Activated naive CD8-positive, alpha-beta T cell treated with anti-CD3 and anti-CD28 coated beads, Interleukin-2, amount 50 U/mL, for 24 hours (primary cell): ENCODE results near the gene FMNL3.
A peak's percentile ranks its signal among the peaks of the same experiment; 100 is the strongest.
"Not testable (repeated sequence)": the region's sequence is repeated elsewhere in the genome, so short reads cannot be mapped to it uniquely, and the experiment has no call there.

Experiments used
- ATAC-seq: fragments of 150-1000 bp; cut with Tn5 transposase; one replicate; pipeline ENCODE4 v1.10.0; 2021
- DNase-seq: peaks from one replicate; pipeline ENCODE4 v3.0.0; 2021
- H3K27ac Mint-ChIP-seq: one replicate; pipeline ENCODE4 v1.8.0; 2021; ENCODE audit warnings: mild to moderate bottlenecking, mixed read lengths
- H3K27me3 Mint-ChIP-seq: one replicate; pipeline ENCODE4 v1.8.0; 2021; ENCODE audit warnings: mixed read lengths
- H3K36me3 Mint-ChIP-seq: one replicate; pipeline ENCODE4 v1.8.0; 2021; ENCODE audit warnings: low read depth, mixed read lengths
- H3K4me1 Mint-ChIP-seq: one replicate; pipeline ENCODE4 v1.8.0; 2021; ENCODE audit warnings: mixed read lengths
- H3K4me3 Mint-ChIP-seq: one replicate; pipeline ENCODE4 v1.8.0; 2021; ENCODE audit warnings: mild to moderate bottlenecking, moderate library complexity, mixed read lengths
- H3K9me3 Mint-ChIP-seq: one replicate; pipeline ENCODE4 v1.8.0; 2021; ENCODE audit warnings: mixed read lengths

Gene FMNL3

GRCh38 chr12:49707128-49707811 is at the start of gene FMNL3:
FMNL3 (minus strand) TSS chr12:49707405; CDS start chr12:49707180, 225 bp downstream.
- DNase-seq (peak; percentile 100), ATAC-seq (peak; percentile 86)
- peak within 1 kb of the TSS; percentile 87 for H3K4me3 Mint-ChIP-seq
- H3K9me3 Mint-ChIP-seq, result no peaks in the 10 kb centered on the region
- no peaks in the 10 kb centered on the region for H3K36me3 Mint-ChIP-seq
- H3K27ac Mint-ChIP-seq, result peak within 1 kb of the TSS; percentile 82
- H3K4me1 Mint-ChIP-seq, result peaks cover 46% of the 10 kb centered on the region
- no peaks in the 10 kb centered on the region for H3K27me3 Mint-ChIP-seq

GRCh38 chr12:49750996-49751393 is 43.8 kb upstream of the FMNL3 start:
- no peak for DNase-seq
- peaks cover 91% of the 10 kb centered on the region for H3K4me1 Mint-ChIP-seq
- H3K36me3 Mint-ChIP-seq, result peaks cover 62% of the 10 kb centered on the region
- peak overlapping the region; percentile 90 for H3K27ac Mint-ChIP-seq
- no peaks in the 10 kb centered on the region for H3K27me3 Mint-ChIP-seq
- no peak for ATAC-seq
- H3K4me3 Mint-ChIP-seq, result peak overlapping the region; percentile 78
- no peaks in the 10 kb centered on the region for H3K9me3 Mint-ChIP-seq

- Mint-ChIP-seq H3K27ac (peak overlapping the region; percentile 90), H3K4me3 (peak overlapping the region; percentile 78), H3K36me3 (peaks cover 59% of the 10 kb centered on the region), H3K27me3 (no peaks in the 10 kb centered on the region), H3K4me1 (peaks cover 94% of the 10 kb centered on the region), H3K9me3 (no peaks in the 10 kb centered on the region)
- peak; percentile 93 for ATAC-seq
- peak; percentile 59 for DNase-seq
These were observed 43.1 kb upstream of the FMNL3 start for GRCh38 chr12:49750027-49750995.

GRCh38 chr12:49748800-49749199 is 41.6 kb upstream of the FMNL3 start:
- Mint-ChIP-seq H3K4me3 (peak overlapping the region; percentile 78), H3K36me3 (peaks cover 57% of the 10 kb centered on the region), H3K27ac (peak overlapping the region; percentile 90), H3K4me1 (peaks cover 96% of the 10 kb centered on the region), H3K9me3 (no peaks in the 10 kb centered on the region), H3K27me3 (no peaks in the 10 kb centered on the region)
- ATAC-seq (no peak), DNase-seq (no peak)

GRCh38 chr12:49748306-49748705 is 41.1 kb upstream of the FMNL3 start:
- peak overlapping the region; percentile 63 for H3K4me3 Mint-ChIP-seq
- no peaks in the 10 kb centered on the region for H3K27me3 Mint-ChIP-seq
- no peak for DNase-seq
- ATAC-seq, result no peak
- H3K4me1 Mint-ChIP-seq, result peaks cover 96% of the 10 kb centered on the region
- peaks cover 57% of the 10 kb centered on the region for H3K36me3 Mint-ChIP-seq
- H3K27ac Mint-ChIP-seq, result peak overlapping the region; percentile 90
- H3K9me3 Mint-ChIP-seq, result no peaks in the 10 kb centered on the region

GRCh38 chr12:49744363-49744885 is 37.2 kb upstream of the FMNL3 start:
- peak overlapping the region; percentile 65 for H3K27ac Mint-ChIP-seq
- ATAC-seq (no peak), DNase-seq (no peak)
- H3K27me3 Mint-ChIP-seq, result peaks cover 4% of the 10 kb centered on the region
- H3K9me3 Mint-ChIP-seq, result no peaks in the 10 kb centered on the region
- H3K36me3 Mint-ChIP-seq, result peaks cover 49% of the 10 kb centered on the region
- peaks cover 79% of the 10 kb centered on the region for H3K4me1 Mint-ChIP-seq
- H3K4me3 Mint-ChIP-seq, result peak overlapping the region; percentile 63

GRCh38 chr12:49741882-49742620 is 34.8 kb upstream of the FMNL3 start:
- peaks cover 38% of the 10 kb centered on the region for H3K36me3 Mint-ChIP-seq
- peak; percentile 87 for DNase-seq
- peaks cover 57% of the 10 kb centered on the region for H3K4me1 Mint-ChIP-seq
- H3K9me3 Mint-ChIP-seq, result no peaks in the 10 kb centered on the region
- peak overlapping the region; percentile 92 for H3K4me3 Mint-ChIP-seq
- peak overlapping the region; percentile 96 for H3K27ac Mint-ChIP-seq
- ATAC-seq, result peak; percentile 81
- peaks cover 4% of the 10 kb centered on the region for H3K27me3 Mint-ChIP-seq

- DNase-seq (peak; percentile 98), ATAC-seq (peak; percentile 95)
- peaks cover 48% of the 10 kb centered on the region for H3K4me1 Mint-ChIP-seq
- H3K36me3 Mint-ChIP-seq, result peaks cover 30% of the 10 kb centered on the region
- peaks cover 4% of the 10 kb centered on the region for H3K27me3 Mint-ChIP-seq
- H3K4me3 Mint-ChIP-seq, result peak within 1 kb of the TSS; percentile 92
- no peaks in the 10 kb centered on the region for H3K9me3 Mint-ChIP-seq
- peak within 1 kb of the TSS; percentile 96 for H3K27ac Mint-ChIP-seq
These were observed 34.0 kb upstream of the FMNL3 start, which contains the start of gene TMBIM6 for GRCh38 chr12:49740930-49741881. TMBIM6 (plus strand) TSS chr12:49741557; CDS start chr12:49752494, 10,937 bp downstream.

- H3K27ac Mint-ChIP-seq, DNase-seq, H3K4me3 Mint-ChIP-seq, H3K9me3 Mint-ChIP-seq, ATAC-seq, H3K27me3 Mint-ChIP-seq: not testable (repeated sequence)
- H3K36me3 Mint-ChIP-seq, result peaks cover 30% of the 10 kb centered on the region
- peaks cover 41% of the 10 kb centered on the region for H3K4me1 Mint-ChIP-seq
These were observed 33.1 kb upstream of the FMNL3 start for GRCh38 chr12:49740277-49740676.

- H3K27me3 Mint-ChIP-seq, ATAC-seq, DNase-seq, H3K27ac Mint-ChIP-seq, H3K9me3 Mint-ChIP-seq, H3K4me3 Mint-ChIP-seq: not testable (repeated sequence)
- Mint-ChIP-seq H3K4me1 (peaks cover 26% of the 10 kb centered on the region), H3K36me3 (peaks cover 19% of the 10 kb centered on the region)
These were observed 31.5 kb upstream of the FMNL3 start for GRCh38 chr12:49738721-49739120.

- DNase-seq, H3K9me3 Mint-ChIP-seq, H3K4me3 Mint-ChIP-seq, H3K27me3 Mint-ChIP-seq, H3K4me1 Mint-ChIP-seq, ATAC-seq, H3K36me3 Mint-ChIP-seq: not testable (repeated sequence)
- H3K27ac Mint-ChIP-seq, result peak overlapping the region; percentile 39
These were observed 27.7 kb upstream of the FMNL3 start for GRCh38 chr12:49734900-49735299.

- peaks cover 2% of the 10 kb centered on the region for H3K36me3 Mint-ChIP-seq
- H3K9me3 Mint-ChIP-seq, result no peaks in the 10 kb centered on the region
- peaks cover 1% of the 10 kb centered on the region for H3K27me3 Mint-ChIP-seq
- ATAC-seq (no peak), DNase-seq (no peak)
- H3K27ac Mint-ChIP-seq, result no peak overlapping the region
- H3K4me1 Mint-ChIP-seq, result no peaks in the 10 kb centered on the region
- no peak overlapping the region for H3K4me3 Mint-ChIP-seq
These were observed 26.2 kb upstream of the FMNL3 start for GRCh38 chr12:49733219-49734017.
